GM12864 (cell line): Measurements from ENCODE around the gene TRERF1.

Source experiments
- DNase-seq: peaks from one replicate; pipeline ENCODE4 v3.0.0-alpha.2; 2011; ENCODE audit warnings: low read depth
- H3K4me3 ChIP-seq: 2 replicates; pipeline ENCODE4 v1.5.1; 2011; ENCODE audit warnings: mild to moderate bottlenecking, low read depth, low read length, control low read depth
- CTCF ChIP-seq: IDR thresholded peaks from 2 replicates; pipeline ENCODE4 v1.5.1; 2011; ENCODE audit warnings: low read depth, mild to moderate bottlenecking, moderate library complexity, low read length, control low read depth, inconsistent platforms; ENCODE audit errors: missing control alignments

The TRERF1 gene

DNA sequence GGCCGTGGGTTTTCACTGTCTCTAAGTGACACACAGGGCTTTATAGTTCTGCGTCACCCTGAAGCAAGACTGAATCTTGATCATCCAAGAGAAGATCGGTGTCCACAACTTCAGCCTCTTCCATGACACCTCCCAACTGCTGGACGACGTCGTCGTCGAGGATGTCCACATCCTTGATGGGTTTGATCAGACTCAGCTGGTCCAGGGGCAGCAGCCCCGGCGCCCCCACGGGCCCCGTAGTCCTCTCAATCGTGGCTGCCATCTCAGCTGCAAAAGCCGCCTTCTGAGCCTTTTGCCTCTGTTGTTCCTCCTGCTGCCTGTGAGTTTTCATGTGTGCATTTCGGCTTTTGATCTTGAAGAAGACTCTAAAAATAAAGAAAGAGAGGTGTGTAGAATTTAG, 223.4 kb downstream of the TRERF1 start:
- no peak for DNase-seq
- no peak for TF ChIP-seq CTCF
- no peak overlapping the region for H3K4me3 ChIP-seq

DNA sequence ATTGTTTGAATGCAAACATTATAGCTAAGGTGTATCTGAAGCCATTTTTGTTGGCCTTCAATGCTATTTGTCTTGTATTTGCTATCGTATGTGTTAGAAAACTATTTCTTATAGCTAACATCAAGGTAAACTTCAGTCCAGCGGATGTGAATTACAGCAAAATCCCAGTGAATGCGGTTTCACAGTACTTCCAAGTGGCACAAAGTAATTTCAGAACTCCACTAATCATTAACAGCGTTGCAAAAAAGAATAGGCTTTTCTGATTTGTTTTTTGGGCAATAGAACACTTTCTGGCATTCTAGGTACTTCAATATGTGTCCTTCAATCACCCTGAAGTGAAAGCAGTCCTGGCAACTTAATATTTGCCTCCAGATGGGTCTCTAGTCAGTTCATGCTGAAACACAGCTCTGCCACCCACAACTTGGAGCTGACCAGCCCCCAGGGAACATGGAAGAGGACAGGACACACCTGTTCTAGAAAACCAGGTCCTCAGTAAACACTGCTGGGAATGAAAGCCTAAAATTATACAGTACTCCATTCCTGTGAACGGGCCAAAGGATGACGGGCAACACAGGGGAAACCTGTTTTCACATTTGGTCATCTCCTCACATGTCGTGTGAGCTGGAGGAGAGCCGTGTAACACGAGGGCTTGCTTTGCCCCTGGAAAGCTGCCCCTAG, 224.4 kb downstream of the TRERF1 start:
- TF ChIP-seq CTCF = no peak
- no peak overlapping the region for H3K4me3 ChIP-seq
- DNase-seq = no peak

DNA sequence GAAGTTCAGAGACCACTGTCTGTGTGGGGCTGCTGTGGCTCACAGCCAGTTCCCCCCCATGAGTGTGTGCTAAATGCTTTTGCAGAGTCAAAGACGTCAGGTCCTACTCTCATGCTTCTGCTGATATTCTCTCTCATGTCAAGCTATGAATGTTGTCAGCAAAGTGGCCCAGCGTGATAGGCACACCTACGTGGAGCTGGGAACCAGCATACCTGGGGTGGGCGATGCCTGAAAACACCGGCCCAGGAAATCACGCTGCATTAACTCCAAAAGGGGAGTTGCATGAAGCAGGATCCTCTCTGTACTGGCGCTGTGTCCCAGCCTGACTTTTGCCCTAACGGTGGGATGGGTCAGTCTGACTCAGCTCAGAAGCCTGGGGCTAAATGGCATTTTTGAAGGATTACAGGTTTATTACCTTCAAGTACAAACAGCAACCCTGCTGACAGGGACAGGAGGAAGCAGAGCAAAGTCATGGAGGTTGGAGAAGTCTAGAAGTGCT, 225.0 kb downstream of the TRERF1 start:
- no peak overlapping the region for H3K4me3 ChIP-seq
- no peak for DNase-seq

GRCh38 chr6:42226161-42226611, 225.5 kb downstream of the TRERF1 start:
- DNase-seq = no peak
- H3K4me3 ChIP-seq = no peak overlapping the region
- TF ChIP-seq CTCF = no peak

More for the DNA sequence above, 225.0 kb downstream of the TRERF1 start:
- TF ChIP-seq CTCF = no peak

- DNase-seq = no peak
- H3K4me3 ChIP-seq = no peak overlapping the region
- no peak for TF ChIP-seq CTCF
Measured at GRCh38 chr6:42225419-42225818, 226.3 kb downstream of the TRERF1 start.

DNA sequence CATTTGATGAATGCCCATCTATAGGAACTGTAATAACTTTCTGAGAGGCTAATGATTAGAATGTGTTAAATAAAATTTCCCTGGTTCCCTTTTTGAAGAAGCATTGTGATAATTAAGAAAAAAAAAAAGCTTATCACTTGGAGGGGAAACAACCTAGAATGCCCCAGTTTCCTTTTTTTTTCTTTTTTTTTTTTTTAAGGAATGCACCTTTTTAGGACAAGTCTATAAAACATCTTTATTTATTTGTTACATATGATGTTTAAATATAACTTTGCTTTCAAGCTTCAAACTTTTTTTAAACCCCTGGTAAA, 226.7 kb downstream of the TRERF1 start:
- no peak overlapping the region for H3K4me3 ChIP-seq
- no peak for TF ChIP-seq CTCF
- DNase-seq = no peak
